ENCODE data around the gene NLRP1.

- no peak for TF ChIP-seq CTCF (IDR thresholded peaks at IDR 0.05; ENCODE audit: poor library complexity, severe bottlenecking)
- TF ChIP-seq POLR2AphosphoS5 (IDR thresholded peaks at IDR 0.05): no peak
Observed at GRCh38 chr17:5595831-5596230, 11.5 kb upstream of the NLRP1 start.
